Breast epithelium (tissue), 4 donors: Measurements from ENCODE around the gene HSDL2. TPM values are rescaled to one million over a fixed set of nuclear protein-coding genes. Genes with fewer than 3 reads are reported as not detected.
"Not testable (repeated sequence)": the region's sequence is repeated elsewhere in the genome, so short reads cannot be mapped to it uniquely, and the experiment has no call there.

Experiments used
- DNase-seq, 2 donors: peaks; one replicate each; pipeline ENCODE4 v3.0.0-alpha.2; 2019; ENCODE audit warnings: low spot score in 2 of 2
- H3K27ac ChIP-seq, 2 donors: fragments of 200-600 bp; sonication (generic) in 1 of 2; one replicate each; pipeline ENCODE4 v1.5.1; 2016 to 2019; ENCODE audit warnings: mild to moderate bottlenecking in 1 of 2
- H3K27me3 ChIP-seq, 2 donors: fragments of 200-600 bp; sonication (generic) in 1 of 2; one replicate each; pipeline versions ENCODE4 v1.5.1 to v1.6.0; 2017 to 2019; ENCODE audit warnings: control low read depth in 1 of 2, mild to moderate bottlenecking in 1 of 2
- H3K36me3 ChIP-seq: fragments of 200-600 bp; one replicate; pipeline ENCODE4 v1.5.1; 2019
- H3K4me1 ChIP-seq, 2 donors: fragments of 200-600 bp; sonication (generic); one replicate each; pipeline ENCODE4 v1.5.1; 2016 to 2019; ENCODE audit warnings: control low read depth in 1 of 2
- H3K4me3 ChIP-seq, 3 donors: fragments of 200-600 bp; sonication (generic); 1 replicate in 2 of 3; 2 replicates in 1 of 3; pipeline ENCODE4 v1.5.1; 2016 to 2019; ENCODE audit warnings: mild to moderate bottlenecking in 3 of 3, moderate library complexity in 2 of 3
- H3K9me3 ChIP-seq, 2 donors: fragments of 200-600 bp; sonication (generic) in 1 of 2; one replicate each; pipeline ENCODE4 v1.5.1; 2016 to 2019; ENCODE audit warnings: control low read depth in 1 of 2
- CTCF ChIP-seq, 3 donors: fragments of 450-650 bp; IDR thresholded peaks; one replicate each; pipeline ENCODE4 v1.5.1; 2016 to 2017; ENCODE audit warnings: antibody characterized with exemption in 3 of 3, mild to moderate bottlenecking in 3 of 3, moderate library complexity in 3 of 3
- POLR2A ChIP-seq: fragments of 450-650 bp; IDR thresholded peaks from one replicate; pipeline ENCODE4 v1.6.1; 2016; ENCODE audit warnings: antibody characterized with exemption, mild to moderate bottlenecking, moderate library complexity
- POLR2AphosphoS5 ChIP-seq, 3 donors: sonication (generic); formaldehyde crosslinking; IDR thresholded peaks; one replicate each; pipeline ENCODE4 v1.6.1; 2017; ENCODE audit warnings: antibody characterized with exemption in 3 of 3
- intact Hi-C: fragments of 100-400 bp; cut with DNase I; formaldehyde crosslinking; loops from one replicate; pipeline ENCODE4 v1.15.1; 2023; ENCODE audit warnings: low total_unique reads
- total RNA-seq, 3 donors: library from RNA; depleted of rRNA; stranded (reverse); fragments of >200 nt; gene quantifications; one replicate each; pipeline ENCODE4 v1.1.0, GENCODE V29; 2016

The HSDL2 gene
- total RNA-seq, 3 donors from 2014 or later, result 30.7 to 124 (median 52.8) TPM

- no peak overlapping the region for H3K27ac ChIP-seq
- TF ChIP-seq POLR2AphosphoS5 (IDR thresholded peaks at IDR 0.05), result no peak
- TF ChIP-seq CTCF (IDR thresholded peaks at IDR 0.05), result no peak
- TF ChIP-seq POLR2A, result no peak
- H3K4me1 ChIP-seq, result no peaks in the 10 kb centered on the region
- peaks cover 20 to 21% of the 10 kb centered on the region in 2 donors for H3K9me3 ChIP-seq
- H3K27me3 ChIP-seq, result no peaks in the 10 kb centered on the region
- DNase-seq, result no peak
- no peak overlapping the region for H3K4me3 ChIP-seq
- H3K36me3 ChIP-seq, result no peaks in the 10 kb centered on the region
- intact Hi-C loops, result loop anchor here (10.0 kb wide), 1 partner anchor 272 kb away; no protein-coding TSS in a partner anchor
These were observed 13.3 kb upstream of the HSDL2 start for GRCh38 chr9:112366591-112366990.

GRCh38 chr9:112367465-112367864 lies 12.4 kb upstream of the HSDL2 start:
- Histone ChIP-seq H3K36me3 (no peaks in the 10 kb centered on the region), H3K27ac (no peak overlapping the region), H3K4me1 (no peaks in the 10 kb centered on the region), H3K27me3 (no peaks in the 10 kb centered on the region), H3K9me3 (peaks cover 20 to 21% of the 10 kb centered on the region in 2 donors), H3K4me3 (no peak overlapping the region)
- TF ChIP-seq CTCF (IDR thresholded peaks at IDR 0.05) (no peak), POLR2A (no peak), POLR2AphosphoS5 (IDR thresholded peaks at IDR 0.05) (no peak)
- intact Hi-C loops, result loop anchor here (10.0 kb wide), 1 partner anchor 273 kb away; no protein-coding TSS in a partner anchor
- no peak for DNase-seq

GRCh38 chr9:112369817-112370216 lies 10.1 kb upstream of the HSDL2 start:
- no peaks in the 10 kb centered on the region for H3K36me3 ChIP-seq
- H3K27me3 ChIP-seq, result no peaks in the 10 kb centered on the region
- no peak overlapping the region for H3K4me3 ChIP-seq
- no peak for TF ChIP-seq POLR2AphosphoS5 (IDR thresholded peaks at IDR 0.05)
- no peak for TF ChIP-seq POLR2A
- no peak for TF ChIP-seq CTCF (IDR thresholded peaks at IDR 0.05)
- H3K27ac ChIP-seq, result no peak overlapping the region
- no peak for DNase-seq
- H3K4me1 ChIP-seq, result no peaks in the 10 kb centered on the region
- H3K9me3 ChIP-seq, result peaks cover 20 to 21% of the 10 kb centered on the region in 2 donors
- intact Hi-C loops, result loop anchor here (10.0 kb wide), 1 partner anchor 275 kb away; no protein-coding TSS in a partner anchor

GRCh38 chr9:112371060-112371459 lies 8.8 kb upstream of the HSDL2 start:
- Histone ChIP-seq H3K36me3 (no peaks in the 10 kb centered on the region), H3K4me1 (no peaks in the 10 kb centered on the region), H3K4me3 (no peak overlapping the region), H3K27ac (no peak overlapping the region), H3K27me3 (no peaks in the 10 kb centered on the region), H3K9me3 (peaks cover 20 to 21% of the 10 kb centered on the region in 2 donors)
- no peak for DNase-seq
- intact Hi-C loops, result no loop called here
- no peak for TF ChIP-seq CTCF (IDR thresholded peaks at IDR 0.05)
- TF ChIP-seq POLR2AphosphoS5 (IDR thresholded peaks at IDR 0.05), result no peak
- TF ChIP-seq POLR2A, result no peak

- H3K36me3 ChIP-seq, DNase-seq, H3K4me3 ChIP-seq, H3K4me1 ChIP-seq, intact Hi-C loops, H3K27ac ChIP-seq, H3K27me3 ChIP-seq: not testable (repeated sequence)
- H3K9me3 ChIP-seq, result peaks cover 9 to 12% of the 10 kb centered on the region in 2 donors
These were observed 6.2 kb upstream of the HSDL2 start for GRCh38 chr9:112373666-112374065.

GRCh38 chr9:112374232-112374631 lies 5.7 kb upstream of the HSDL2 start:
- H3K4me1 ChIP-seq, intact Hi-C loops, H3K9me3 ChIP-seq, H3K27ac ChIP-seq, H3K27me3 ChIP-seq, H3K36me3 ChIP-seq, H3K4me3 ChIP-seq, DNase-seq: not testable (repeated sequence)
